Measurements from ENCODE around the gene MYBPH.

GRCh38 chr1:203158423-203158822 is 17.2 kb downstream of the MYBPH start:
- TF ChIP-seq, protein P1, sequence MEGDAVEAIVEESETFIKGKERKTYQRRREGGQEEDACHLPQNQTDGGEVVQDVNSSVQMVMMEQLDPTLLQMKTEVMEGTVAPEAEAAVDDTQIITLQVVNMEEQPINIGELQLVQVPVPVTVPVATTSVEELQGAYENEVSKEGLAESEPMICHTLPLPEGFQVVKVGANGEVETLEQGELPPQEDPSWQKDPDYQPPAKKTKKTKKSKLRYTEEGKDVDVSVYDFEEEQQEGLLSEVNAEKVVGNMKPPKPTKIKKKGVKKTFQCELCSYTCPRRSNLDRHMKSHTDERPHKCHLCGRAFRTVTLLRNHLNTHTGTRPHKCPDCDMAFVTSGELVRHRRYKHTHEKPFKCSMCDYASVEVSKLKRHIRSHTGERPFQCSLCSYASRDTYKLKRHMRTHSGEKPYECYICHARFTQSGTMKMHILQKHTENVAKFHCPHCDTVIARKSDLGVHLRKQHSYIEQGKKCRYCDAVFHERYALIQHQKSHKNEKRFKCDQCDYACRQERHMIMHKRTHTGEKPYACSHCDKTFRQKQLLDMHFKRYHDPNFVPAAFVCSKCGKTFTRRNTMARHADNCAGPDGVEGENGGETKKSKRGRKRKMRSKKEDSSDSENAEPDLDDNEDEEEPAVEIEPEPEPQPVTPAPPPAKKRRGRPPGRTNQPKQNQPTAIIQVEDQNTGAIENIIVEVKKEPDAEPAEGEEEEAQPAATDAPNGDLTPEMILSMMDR (IDR thresholded peaks at IDR 0.05): no peak
- TF ChIP-seq ZFX (IDR thresholded peaks at IDR 0.05; ENCODE audit: borderline replicate concordance): no peak
